ENCODE data around the gene GUK1.

DNA sequence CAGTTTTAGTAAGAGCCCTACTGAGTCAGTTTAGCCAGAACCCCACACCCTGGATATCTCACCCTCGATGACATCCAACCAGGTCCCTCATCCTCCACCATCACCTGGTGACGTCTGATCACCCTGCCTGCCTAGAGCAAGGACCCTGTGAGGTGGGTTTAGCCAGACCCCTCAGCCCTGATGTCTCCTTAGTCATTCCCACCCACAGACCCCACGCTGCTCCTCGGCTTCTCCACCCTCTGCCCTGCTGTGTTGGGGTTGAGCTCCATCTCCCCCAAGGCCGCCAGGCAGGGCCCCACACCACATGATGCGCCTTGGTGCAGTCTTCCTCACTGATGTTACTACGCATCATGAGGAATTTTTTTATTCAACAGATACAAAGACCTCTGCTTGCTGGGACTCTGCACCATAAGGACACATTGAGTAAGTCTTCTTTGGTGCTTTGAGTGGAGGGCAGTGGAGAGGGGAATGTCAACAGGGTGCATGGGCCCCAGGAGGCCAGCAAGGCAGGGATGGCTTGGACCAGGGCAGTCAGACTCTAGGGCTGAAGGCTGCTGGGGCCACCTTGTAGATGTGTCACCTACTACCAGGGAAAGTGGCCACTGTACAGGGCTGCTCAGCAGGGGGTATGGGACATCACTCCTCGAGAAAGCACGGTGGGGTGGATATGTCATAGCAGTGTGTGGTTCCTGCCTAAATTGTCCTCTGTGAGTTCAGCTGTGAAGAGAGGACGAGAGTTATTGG is 23.9 kb downstream of the GUK1 start:
- TF ChIP-seq YY1 (IDR thresholded peaks at IDR 0.05; ENCODE audit: insufficient read depth, insufficient read length) = no peak
- no peak for TF ChIP-seq ZNF274 (IDR thresholded peaks at IDR 0.05; ENCODE audit: low read depth, low read length)
